ENCODE measurements around the gene RASSF3.
A peak's percentile ranks its signal among the peaks of the same experiment; 100 is the strongest.
"Not testable (repeated sequence)": the region's sequence is repeated elsewhere in the genome, so short reads cannot be mapped to it uniquely, and the experiment has no call there.

RASSF3 gene

DNA sequence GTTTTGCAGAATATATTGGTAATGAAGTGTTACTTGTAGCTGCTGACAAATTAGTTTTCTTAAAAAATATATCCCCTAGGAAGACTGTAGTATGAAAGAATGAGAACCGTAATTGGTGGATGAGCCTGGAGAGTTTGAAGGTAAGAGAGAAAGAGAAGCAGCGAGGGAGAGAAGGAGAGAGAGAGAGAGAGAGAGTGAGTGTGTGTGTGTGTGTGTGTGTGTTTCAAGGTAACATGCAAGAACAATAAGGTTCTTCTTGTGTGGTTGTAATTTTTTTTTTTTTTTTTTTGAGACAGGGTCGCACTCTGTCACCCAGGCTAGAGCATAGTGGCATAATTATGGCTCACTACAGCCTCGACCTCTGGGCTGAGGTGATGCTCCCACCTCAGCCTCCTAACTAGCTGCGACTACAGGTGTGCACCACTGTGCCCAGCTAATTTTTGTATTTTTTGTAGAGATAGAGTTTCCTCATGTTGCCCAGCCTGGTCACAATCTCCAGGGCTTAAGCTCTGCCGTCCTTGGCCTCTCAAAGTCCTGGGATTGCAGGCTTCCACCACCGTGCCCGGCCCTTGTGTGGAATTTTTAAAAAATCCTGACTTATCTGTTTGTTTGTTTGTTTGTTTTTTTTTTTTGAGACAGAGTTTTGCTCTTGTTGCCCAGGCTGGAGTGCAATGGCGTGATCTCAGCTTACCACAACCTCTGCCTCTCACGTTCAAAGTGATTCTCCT is 73.7 kb downstream of the RASSF3 start:
- WGBS, 2 experiments (ENCODE audit: insufficient coverage in 2 of 2), result 95 to 97% methylated on average over 4 to 7 of the region's 10 CpGs

DNA sequence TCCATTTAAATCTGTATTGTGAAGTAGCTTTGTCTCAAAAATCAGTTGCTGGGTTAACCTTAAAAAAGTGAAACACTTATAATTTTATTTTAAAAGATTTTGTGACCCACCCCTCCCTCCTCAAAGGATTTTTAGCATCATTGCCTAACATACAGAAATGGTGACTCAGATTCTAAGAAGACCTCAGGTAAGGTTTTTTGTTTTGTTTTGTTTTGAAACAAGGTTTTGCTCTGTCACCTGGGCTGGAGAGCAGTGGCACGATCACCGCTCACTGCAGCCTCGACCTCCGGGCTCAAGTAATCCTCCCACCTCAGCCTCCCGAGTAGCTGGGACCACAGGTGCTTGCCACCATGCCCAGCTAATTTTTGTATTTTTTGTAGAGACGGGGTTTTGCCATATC is 74.8 kb downstream of the RASSF3 start:
- Histone ChIP-seq H3K4me3 (ENCODE audit: extremely low read depth, insufficient read depth, low read length, poor library complexity, severe bottlenecking) (no peak overlapping the region), H3K9me3 (ENCODE audit: control insufficient read depth, low read length) (no peaks in the 10 kb centered on the region), H3K27ac (ENCODE audit: low read depth, low read length, severe bottlenecking) (no peak overlapping the region), H3K36me3 (ENCODE audit: control insufficient read depth, insufficient read depth, low read length) (peaks cover 22% of the 10 kb centered on the region), H3K4me1 (ENCODE audit: control insufficient read depth, insufficient read depth, low read length, poor library complexity, severe bottlenecking) (peaks cover 14% of the 10 kb centered on the region)
- 94 to 97% methylated on average over 4 of the region's 6 CpGs for WGBS, 2 experiments (ENCODE audit: insufficient coverage in 2 of 2)

More for the DNA sequence above, 73.7 kb downstream of the RASSF3 start:
- Histone ChIP-seq H3K4me3 (ENCODE audit: extremely low read depth, insufficient read depth, low read length, poor library complexity, severe bottlenecking) (no peak overlapping the region), H3K4me1 (ENCODE audit: control insufficient read depth, insufficient read depth, low read length, poor library complexity, severe bottlenecking) (peaks cover 18% of the 10 kb centered on the region), H3K36me3 (ENCODE audit: control insufficient read depth, insufficient read depth, low read length) (peaks cover 19% of the 10 kb centered on the region), H3K9me3 (ENCODE audit: control insufficient read depth, low read length) (no peaks in the 10 kb centered on the region), H3K27ac (ENCODE audit: low read depth, low read length, severe bottlenecking) (no peak overlapping the region)

GRCh38 chr12:64685605-64686004 is 75.3 kb downstream of the RASSF3 start:
- Histone ChIP-seq H3K4me3 (ENCODE audit: extremely low read depth, insufficient read depth, low read length, poor library complexity, severe bottlenecking) (no peak overlapping the region), H3K36me3 (ENCODE audit: control insufficient read depth, insufficient read depth, low read length) (peaks cover 22% of the 10 kb centered on the region), H3K9me3 (ENCODE audit: control insufficient read depth, low read length) (no peaks in the 10 kb centered on the region), H3K4me1 (ENCODE audit: control insufficient read depth, insufficient read depth, low read length, poor library complexity, severe bottlenecking) (peaks cover 11% of the 10 kb centered on the region), H3K27ac (ENCODE audit: low read depth, low read length, severe bottlenecking) (no peak overlapping the region)
- 93 to 97% methylated on average over 12 to 14 of the region's 15 CpGs for WGBS, 2 experiments (ENCODE audit: insufficient coverage in 2 of 2)

- no peak overlapping the region for H3K4me3 ChIP-seq (ENCODE audit: extremely low read depth, insufficient read depth, low read length, poor library complexity, severe bottlenecking)
- 84% methylated on average over 5 of the region's 5 CpGs for WGBS, 2 experiments (ENCODE audit: insufficient coverage in 2 of 2)
- H3K27ac ChIP-seq (ENCODE audit: low read depth, low read length, severe bottlenecking), result peak overlapping the region; percentile 55
Observed at GRCh38 chr12:64687816-64688215, 77.5 kb downstream of the RASSF3 start.

DNA sequence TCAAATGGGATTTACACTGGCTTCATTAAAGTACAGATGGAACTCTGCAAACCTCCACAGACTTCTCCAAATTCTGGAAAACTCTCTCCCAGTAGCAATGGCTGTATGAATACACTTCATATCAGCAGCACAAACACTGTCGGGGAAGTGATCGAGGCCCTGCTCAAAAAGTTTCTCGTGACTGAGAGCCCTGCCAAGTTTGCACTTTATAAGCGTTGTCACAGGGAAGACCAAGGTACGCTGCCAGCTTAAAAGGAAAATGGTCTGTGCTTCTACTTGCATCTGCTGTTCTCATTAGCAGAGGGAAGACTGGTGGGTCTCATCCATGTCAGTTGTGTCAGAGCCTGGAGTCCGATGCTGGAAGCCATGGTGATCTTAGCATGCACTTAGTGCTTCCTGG is 77.9 kb downstream of the RASSF3 start:
- H3K4me1 ChIP-seq (ENCODE audit: control insufficient read depth, insufficient read depth, low read length, poor library complexity, severe bottlenecking), result peaks cover 15% of the 10 kb centered on the region
- no peak overlapping the region for H3K4me3 ChIP-seq (ENCODE audit: extremely low read depth, insufficient read depth, low read length, poor library complexity, severe bottlenecking)
- no peaks in the 10 kb centered on the region for H3K9me3 ChIP-seq (ENCODE audit: control insufficient read depth, low read length)
- peaks cover 32% of the 10 kb centered on the region for H3K36me3 ChIP-seq (ENCODE audit: control insufficient read depth, insufficient read depth, low read length)
- 97 to 98% methylated on average over 6 of the region's 6 CpGs for WGBS, 2 experiments (ENCODE audit: insufficient coverage in 2 of 2)
- H3K27ac ChIP-seq (ENCODE audit: low read depth, low read length, severe bottlenecking), result peak overlapping the region; percentile 55

More at GRCh38 chr12:64687816-64688215, 77.5 kb downstream of the RASSF3 start:
- peaks cover 30% of the 10 kb centered on the region for H3K36me3 ChIP-seq (ENCODE audit: control insufficient read depth, insufficient read depth, low read length)
- H3K4me1 ChIP-seq (ENCODE audit: control insufficient read depth, insufficient read depth, low read length, poor library complexity, severe bottlenecking), result peaks cover 19% of the 10 kb centered on the region
- no peaks in the 10 kb centered on the region for H3K9me3 ChIP-seq (ENCODE audit: control insufficient read depth, low read length)

- 88 to 91% methylated on average over 3 to 7 of the region's 7 CpGs for WGBS, 2 experiments (ENCODE audit: insufficient coverage in 2 of 2)
- no peak overlapping the region for H3K27ac ChIP-seq (ENCODE audit: low read depth, low read length, severe bottlenecking)
- no peak overlapping the region for H3K4me3 ChIP-seq (ENCODE audit: extremely low read depth, insufficient read depth, low read length, poor library complexity, severe bottlenecking)
- H3K4me1 ChIP-seq (ENCODE audit: control insufficient read depth, insufficient read depth, low read length, poor library complexity, severe bottlenecking), result peaks cover 17% of the 10 kb centered on the region
- H3K9me3 ChIP-seq (ENCODE audit: control insufficient read depth, low read length), result no peaks in the 10 kb centered on the region
- peaks cover 36% of the 10 kb centered on the region for H3K36me3 ChIP-seq (ENCODE audit: control insufficient read depth, insufficient read depth, low read length)
Observed at GRCh38 chr12:64688715-64689114, 78.4 kb downstream of the RASSF3 start.

DNA sequence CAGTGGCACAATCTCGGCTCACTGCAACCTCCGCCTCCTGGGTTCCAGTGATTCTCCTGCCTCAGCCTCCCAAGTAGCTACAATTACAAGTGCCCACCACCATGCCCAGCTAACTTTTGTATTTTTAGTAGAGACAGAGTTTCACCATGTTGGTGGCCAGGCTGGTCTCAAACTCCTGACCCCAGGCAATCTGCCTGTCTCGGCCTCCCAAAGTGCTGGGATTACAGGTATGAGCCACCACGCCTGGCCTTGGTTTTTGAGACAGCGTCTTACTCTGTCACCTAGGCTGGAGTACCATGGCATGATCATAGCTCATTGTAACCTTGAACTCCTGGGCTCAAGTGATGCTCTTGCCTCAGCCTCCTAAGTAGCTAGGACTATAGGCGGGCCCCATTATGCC is 79.9 kb downstream of the RASSF3 start:
- not testable (repeated sequence) for H3K27ac ChIP-seq (ENCODE audit: low read depth, low read length, severe bottlenecking); H3K4me3 ChIP-seq (ENCODE audit: extremely low read depth, insufficient read depth, low read length, poor library complexity, severe bottlenecking); H3K9me3 ChIP-seq (ENCODE audit: control insufficient read depth, low read length)
- 93 to 95% methylated on average over 3 to 6 of the region's 6 CpGs for WGBS, 2 experiments (ENCODE audit: insufficient coverage in 2 of 2)
- H3K4me1 ChIP-seq (ENCODE audit: control insufficient read depth, insufficient read depth, low read length, poor library complexity, severe bottlenecking), result peaks cover 17% of the 10 kb centered on the region
- H3K36me3 ChIP-seq (ENCODE audit: control insufficient read depth, insufficient read depth, low read length), result peaks cover 37% of the 10 kb centered on the region

DNA sequence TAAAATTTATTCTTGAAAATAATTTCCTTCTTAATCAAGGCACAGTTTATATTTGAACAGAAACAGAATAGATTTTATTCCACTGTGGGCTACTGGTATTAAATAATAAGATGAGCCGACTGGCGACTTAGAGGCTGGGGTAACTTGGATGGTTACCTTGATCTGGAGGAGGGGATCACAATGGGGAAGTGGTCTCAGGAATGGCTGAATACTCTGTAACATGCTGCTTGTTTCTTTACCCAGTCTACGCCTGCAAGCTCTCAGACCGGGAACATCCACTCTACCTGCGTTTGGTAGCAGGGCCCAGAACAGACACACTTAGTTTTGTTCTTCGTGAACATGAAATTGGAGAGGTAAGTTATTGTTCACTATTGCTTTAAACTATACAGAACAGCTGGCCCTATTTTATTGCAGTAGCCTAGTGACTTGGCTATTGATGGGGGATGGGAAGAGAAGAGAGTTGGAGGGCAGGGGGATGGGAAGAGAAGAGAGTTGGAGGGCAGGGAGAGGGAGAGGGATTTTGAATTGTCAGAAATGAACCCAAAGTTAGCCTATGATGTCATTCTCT is 81.0 kb downstream of the RASSF3 start:
- H3K36me3 ChIP-seq (ENCODE audit: control insufficient read depth, insufficient read depth, low read length), result peaks cover 35% of the 10 kb centered on the region
- H3K27ac ChIP-seq (ENCODE audit: low read depth, low read length, severe bottlenecking), result peak overlapping the region; percentile 50
- 50 to 51% methylated on average over 2 to 4 of the region's 6 CpGs for WGBS, 2 experiments (ENCODE audit: insufficient coverage in 2 of 2)
- no peaks in the 10 kb centered on the region for H3K9me3 ChIP-seq (ENCODE audit: control insufficient read depth, low read length)
- H3K4me1 ChIP-seq (ENCODE audit: control insufficient read depth, insufficient read depth, low read length, poor library complexity, severe bottlenecking), result peaks cover 17% of the 10 kb centered on the region
- no peak overlapping the region for H3K4me3 ChIP-seq (ENCODE audit: extremely low read depth, insufficient read depth, low read length, poor library complexity, severe bottlenecking)

GRCh38 chr12:64691795-64692583 is 81.7 kb downstream of the RASSF3 start:
- H3K27ac ChIP-seq (ENCODE audit: low read depth, low read length, severe bottlenecking), result peak overlapping the region; percentile 50
- no peaks in the 10 kb centered on the region for H3K9me3 ChIP-seq (ENCODE audit: control insufficient read depth, low read length)
- peaks cover 30% of the 10 kb centered on the region for H3K36me3 ChIP-seq (ENCODE audit: control insufficient read depth, insufficient read depth, low read length)
- peaks cover 17% of the 10 kb centered on the region for H3K4me1 ChIP-seq (ENCODE audit: control insufficient read depth, insufficient read depth, low read length, poor library complexity, severe bottlenecking)
- WGBS, 2 experiments (ENCODE audit: insufficient coverage in 2 of 2), result 52 to 71% methylated on average over 1 to 2 of the region's 2 CpGs
- no peak overlapping the region for H3K4me3 ChIP-seq (ENCODE audit: extremely low read depth, insufficient read depth, low read length, poor library complexity, severe bottlenecking)

- Histone ChIP-seq H3K36me3 (ENCODE audit: control insufficient read depth, insufficient read depth, low read length) (peaks cover 25% of the 10 kb centered on the region), H3K4me3 (ENCODE audit: extremely low read depth, insufficient read depth, low read length, poor library complexity, severe bottlenecking) (no peak overlapping the region), H3K9me3 (ENCODE audit: control insufficient read depth, low read length) (no peaks in the 10 kb centered on the region), H3K27ac (ENCODE audit: low read depth, low read length, severe bottlenecking) (no peak overlapping the region), H3K4me1 (ENCODE audit: control insufficient read depth, insufficient read depth, low read length, poor library complexity, severe bottlenecking) (peaks cover 17% of the 10 kb centered on the region)
- WGBS, 2 experiments (ENCODE audit: insufficient coverage in 2 of 2), result 88 to 90% methylated on average over 16 to 17 of the region's 18 CpGs
Observed at GRCh38 chr12:64694130-64695040, 84.1 kb downstream of the RASSF3 start.

Data from mesodermal cell (in vitro differentiated cells).